ENCODE measurements around the gene MKRN2OS. TPM values are rescaled to one million over a fixed set of nuclear protein-coding genes. Genes with fewer than 3 reads are reported as not detected.

MKRN2OS gene
- polyA plus RNA-seq, 1 donor (not counting 4 experiments of a cell fraction or from before 2014, with no cell fraction given), result 4.0 TPM

GRCh38 chr3:12591997-12592715 is 46.9 kb upstream of the MKRN2OS start:
- Histone ChIP-seq H3K4me1 (ENCODE audit: control insufficient read depth, extremely low read depth, insufficient read depth, low read length) (peaks cover 12% of the 10 kb centered on the region), H3K4me3 (ENCODE audit: control insufficient read depth in 2 of 3, extremely low read depth in 1 of 3, insufficient read depth in 2 of 3, low read depth in 1 of 3, low read length in 3 of 3) (no peak overlapping the region), H3K9me1 (ENCODE audit: control insufficient read depth, extremely low read depth, insufficient read depth, low read length) (no peaks in the 10 kb centered on the region), H2AFZ (ENCODE audit: control insufficient read depth, low read length) (no peak overlapping the region), H3K27ac (ENCODE audit: control insufficient read depth, insufficient read depth, low read length) (no peak overlapping the region), H3K9ac (ENCODE audit: control insufficient read depth, extremely low read depth, insufficient read depth, low read length) (no peak overlapping the region), H3K4me2 (ENCODE audit: control insufficient read depth, extremely low read depth, insufficient read depth, low read depth, low read length) (no peak overlapping the region), H3K79me2 (ENCODE audit: control insufficient read depth, insufficient read depth, low read length) (no peaks in the 10 kb centered on the region), H3K9me3 (ENCODE audit: control insufficient read depth, low read depth, low read length) (no peaks in the 10 kb centered on the region), H4K20me1 (ENCODE audit: control insufficient read depth, extremely low read depth, insufficient read depth, low read length) (no peaks in the 10 kb centered on the region), H3K36me3 (ENCODE audit: control insufficient read depth in 2 of 2, extremely low read depth in 1 of 2, insufficient read depth in 2 of 2, low read length in 2 of 2) (peaks cover 26 to 30% of the 10 kb centered on the region in 2 experiments), H3K27me3 (ENCODE audit: control insufficient read depth, extremely low read depth, insufficient read depth, low read length) (no peaks in the 10 kb centered on the region)
- DNase-seq (ENCODE audit: low read depth, low spot score) (no peak), FAIRE-seq (no peak)
- TF ChIP-seq EZH2 (IDR thresholded peaks at IDR 0.05; ENCODE audit: low read length) (no peak), CTCF (optimal IDR thresholded peaks at IDR 0.05 in 1 of 3, IDR thresholded peaks at IDR 0.05 in 1 of 3, conservative IDR thresholded peaks at IDR 0.05 in 1 of 3; ENCODE audit: extremely low read depth in 1 of 3, insufficient read depth in 2 of 3, low read length in 3 of 3) (no peak)
- dilution Hi-C loops (cut with MboI; ENCODE audit: extremely low pct_ligation_motif_present, low sequenced_read_pairs), result no loop called here

GRCh38 chr3:12591456-12591855 is 46.2 kb upstream of the MKRN2OS start:
- H3K79me2 ChIP-seq (ENCODE audit: control insufficient read depth, insufficient read depth, low read length), result no peaks in the 10 kb centered on the region
- H3K36me3 ChIP-seq (ENCODE audit: control insufficient read depth in 2 of 2, extremely low read depth in 1 of 2, insufficient read depth in 2 of 2, low read length in 2 of 2), result peaks cover 26 to 33% of the 10 kb centered on the region in 2 experiments
- no peak overlapping the region for H3K27ac ChIP-seq (ENCODE audit: control insufficient read depth, insufficient read depth, low read length)
- dilution Hi-C loops (cut with MboI; ENCODE audit: extremely low pct_ligation_motif_present, low sequenced_read_pairs), result no loop called here
- H4K20me1 ChIP-seq (ENCODE audit: control insufficient read depth, extremely low read depth, insufficient read depth, low read length), result no peaks in the 10 kb centered on the region
- DNase-seq (ENCODE audit: low read depth, low spot score) (no peak), FAIRE-seq (no peak)
- H3K4me1 ChIP-seq (ENCODE audit: control insufficient read depth, extremely low read depth, insufficient read depth, low read length), result peaks cover 12% of the 10 kb centered on the region
- H3K9me3 ChIP-seq (ENCODE audit: control insufficient read depth, low read depth, low read length), result no peaks in the 10 kb centered on the region
- no peak overlapping the region for H3K4me3 ChIP-seq (ENCODE audit: control insufficient read depth in 2 of 3, extremely low read depth in 1 of 3, insufficient read depth in 2 of 3, low read depth in 1 of 3, low read length in 3 of 3)
- no peaks in the 10 kb centered on the region for H3K27me3 ChIP-seq (ENCODE audit: control insufficient read depth, extremely low read depth, insufficient read depth, low read length)
- H3K9ac ChIP-seq (ENCODE audit: control insufficient read depth, extremely low read depth, insufficient read depth, low read length), result no peak overlapping the region
- TF ChIP-seq CTCF (optimal IDR thresholded peaks at IDR 0.05 in 1 of 3, IDR thresholded peaks at IDR 0.05 in 1 of 3, conservative IDR thresholded peaks at IDR 0.05 in 1 of 3; ENCODE audit: extremely low read depth in 1 of 3, insufficient read depth in 2 of 3, low read length in 3 of 3), result no peak
- no peak for TF ChIP-seq EZH2 (IDR thresholded peaks at IDR 0.05; ENCODE audit: low read length)
- H3K4me2 ChIP-seq (ENCODE audit: control insufficient read depth, extremely low read depth, insufficient read depth, low read depth, low read length), result no peak overlapping the region
- no peaks in the 10 kb centered on the region for H3K9me1 ChIP-seq (ENCODE audit: control insufficient read depth, extremely low read depth, insufficient read depth, low read length)
- no peak overlapping the region for H2AFZ ChIP-seq (ENCODE audit: control insufficient read depth, low read length)
